Activated CD4-positive, alpha-beta T cell treated with anti-CD3 and anti-CD28 coated beads, Interleukin-2, amount 10 ng/mL, durations not matched to agents 24 days and 14 days (primary cell): Measurements from ENCODE around the gene HADHA. TPM values are rescaled to one million over a fixed set of nuclear protein-coding genes. Genes with fewer than 3 reads are reported as not detected.

Experiments
- DNase-seq: peaks from one replicate; pipeline ENCODE4 v3.0.0; 2022
- H3K27ac Mint-ChIP-seq: one replicate; pipeline ENCODE4 v1.8.0; 2022; ENCODE audit warnings: mild to moderate bottlenecking, mixed read lengths
- H3K27me3 Mint-ChIP-seq: one replicate; pipeline ENCODE4 v1.8.0; 2022; ENCODE audit warnings: mixed read lengths
- H3K36me3 Mint-ChIP-seq: one replicate; pipeline ENCODE4 v1.8.0; 2022; ENCODE audit warnings: low read depth, mild to moderate bottlenecking, mixed read lengths
- H3K4me1 Mint-ChIP-seq: one replicate; pipeline ENCODE4 v1.8.0; 2021; ENCODE audit warnings: mixed read lengths
- H3K4me3 Mint-ChIP-seq: one replicate; pipeline ENCODE4 v1.8.0; 2022; ENCODE audit warnings: mild to moderate bottlenecking, moderate library complexity, mixed read lengths
- H3K9me3 Mint-ChIP-seq: one replicate; pipeline ENCODE4 v1.8.0; 2021; ENCODE audit warnings: mixed read lengths
- intact Hi-C: fragments of 100-400 bp; cut with micrococcal nuclease; formaldehyde crosslinking; loops from one replicate; pipeline ENCODE4 v1.15.1; 2023
- total RNA-seq: library from RNA; stranded (reverse); gene quantifications from 2 replicates; pipeline ENCODE4 v1.2.3, GENCODE V29; 2022

Gene HADHA
- total RNA-seq, 1 donor from 2014 or later = 110 TPM

DNA sequence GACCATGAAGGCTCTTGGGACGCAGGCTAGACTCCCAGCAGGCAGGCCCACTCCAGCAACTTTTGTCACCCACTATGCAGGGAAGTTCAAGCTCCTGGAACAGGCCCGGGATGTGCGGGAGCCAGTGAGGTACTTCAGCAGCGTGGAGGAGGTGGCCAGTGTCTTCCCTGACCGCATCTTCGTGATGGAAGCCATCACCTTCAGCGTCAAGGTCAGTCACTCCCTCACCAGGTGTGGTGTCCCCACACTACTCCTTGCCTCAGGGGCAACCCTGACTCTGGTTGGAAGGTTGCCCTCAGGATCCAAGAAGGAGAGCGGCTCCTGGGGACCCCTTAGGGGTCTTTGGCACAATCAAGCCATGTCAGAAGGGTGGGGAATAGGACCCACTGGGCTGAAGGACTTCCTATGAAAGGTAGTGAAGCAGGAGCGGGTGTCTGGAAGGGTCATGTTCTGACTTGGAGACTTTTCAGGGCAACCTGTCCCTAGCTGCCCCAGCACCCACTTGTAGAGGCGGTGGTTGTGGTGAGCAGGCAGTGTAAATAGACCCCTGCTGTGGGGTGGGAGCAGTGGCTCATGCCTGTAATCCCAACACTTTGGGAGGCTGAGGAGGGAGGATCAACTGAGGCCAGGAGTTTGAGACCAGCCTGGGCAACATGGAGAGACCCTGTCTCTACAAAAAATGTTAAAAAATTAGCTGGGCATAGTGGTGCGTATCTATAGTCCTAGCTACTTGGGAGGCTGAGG is 61.4 kb downstream of the HADHA start:
- no peak for DNase-seq
- H3K4me3 Mint-ChIP-seq = peak overlapping the region; percentile 65
- intact Hi-C loops = loop anchor here (5.0 kb wide), 1 partner anchor 64 kb away; no protein-coding TSS in a partner anchor
- H3K36me3 Mint-ChIP-seq = no peaks in the 10 kb centered on the region
- peak overlapping the region; percentile 40 for H3K27ac Mint-ChIP-seq
- H3K27me3 Mint-ChIP-seq = peaks cover 17% of the 10 kb centered on the region
- H3K4me1 Mint-ChIP-seq = peaks cover 18% of the 10 kb centered on the region
- H3K9me3 Mint-ChIP-seq = no peaks in the 10 kb centered on the region

DNA sequence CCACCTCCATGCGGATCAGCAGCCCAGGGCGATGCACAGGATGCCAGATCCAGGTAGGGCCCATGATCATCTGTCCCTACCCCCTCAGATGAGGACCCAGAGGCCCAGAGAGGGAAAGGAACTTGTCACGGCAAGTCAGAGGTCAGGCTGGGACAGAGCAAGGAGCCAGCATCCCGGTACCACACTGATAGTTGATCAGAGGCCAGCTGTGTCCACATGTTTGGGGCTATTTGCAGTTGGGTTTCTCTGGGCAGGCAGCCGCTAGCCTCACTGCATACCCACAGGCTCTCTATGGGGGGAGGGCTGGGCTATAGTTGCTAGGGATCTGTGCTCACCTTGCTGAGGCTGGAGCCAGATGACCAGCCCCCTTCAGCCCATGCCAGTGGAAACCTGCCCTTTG is 62.0 kb downstream of the HADHA start:
- H3K9me3 Mint-ChIP-seq = no peaks in the 10 kb centered on the region

DNA sequence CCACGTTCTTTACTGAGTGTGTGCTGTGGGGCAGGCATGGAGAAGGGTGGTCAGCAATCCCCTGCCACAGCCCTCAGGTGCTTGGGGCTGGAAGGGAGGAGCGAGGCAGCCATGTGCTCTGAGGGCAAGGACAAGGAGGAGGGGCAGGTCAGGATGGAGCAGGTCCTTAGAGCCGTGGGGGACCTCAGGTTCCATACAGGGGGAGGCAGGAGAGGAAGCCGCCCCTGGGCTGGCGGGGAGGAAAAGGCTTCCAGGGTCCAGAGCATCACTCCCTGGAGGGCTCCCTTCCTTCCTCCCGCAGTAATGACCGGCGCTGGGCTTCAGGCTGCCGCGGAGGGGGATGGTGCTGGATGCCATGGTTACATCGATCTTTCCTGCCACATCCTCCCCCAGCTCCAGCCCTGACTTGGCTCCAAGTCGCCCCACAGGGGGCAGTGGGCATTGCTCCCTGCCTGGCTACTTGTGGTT is 65.0 kb downstream of the HADHA start:
- no peaks in the 10 kb centered on the region for H3K36me3 Mint-ChIP-seq
- H3K27ac Mint-ChIP-seq = peak overlapping the region; percentile 35
- peak overlapping the region; percentile 64 for H3K4me3 Mint-ChIP-seq
- H3K9me3 Mint-ChIP-seq = no peaks in the 10 kb centered on the region
- peaks cover 10% of the 10 kb centered on the region for H3K4me1 Mint-ChIP-seq
- DNase-seq = no peak
- peaks cover 35% of the 10 kb centered on the region for H3K27me3 Mint-ChIP-seq
- intact Hi-C loops = no loop called here

More for the DNA sequence above, 62.0 kb downstream of the HADHA start:
- peaks cover 18% of the 10 kb centered on the region for H3K27me3 Mint-ChIP-seq
- no peaks in the 10 kb centered on the region for H3K36me3 Mint-ChIP-seq
- H3K4me3 Mint-ChIP-seq = no peak overlapping the region
- no peak for DNase-seq
- H3K4me1 Mint-ChIP-seq = peaks cover 18% of the 10 kb centered on the region
- intact Hi-C loops = loop anchor here (5.0 kb wide), 1 partner anchor 65 kb away; no protein-coding TSS in a partner anchor
- no peak overlapping the region for H3K27ac Mint-ChIP-seq

DNA sequence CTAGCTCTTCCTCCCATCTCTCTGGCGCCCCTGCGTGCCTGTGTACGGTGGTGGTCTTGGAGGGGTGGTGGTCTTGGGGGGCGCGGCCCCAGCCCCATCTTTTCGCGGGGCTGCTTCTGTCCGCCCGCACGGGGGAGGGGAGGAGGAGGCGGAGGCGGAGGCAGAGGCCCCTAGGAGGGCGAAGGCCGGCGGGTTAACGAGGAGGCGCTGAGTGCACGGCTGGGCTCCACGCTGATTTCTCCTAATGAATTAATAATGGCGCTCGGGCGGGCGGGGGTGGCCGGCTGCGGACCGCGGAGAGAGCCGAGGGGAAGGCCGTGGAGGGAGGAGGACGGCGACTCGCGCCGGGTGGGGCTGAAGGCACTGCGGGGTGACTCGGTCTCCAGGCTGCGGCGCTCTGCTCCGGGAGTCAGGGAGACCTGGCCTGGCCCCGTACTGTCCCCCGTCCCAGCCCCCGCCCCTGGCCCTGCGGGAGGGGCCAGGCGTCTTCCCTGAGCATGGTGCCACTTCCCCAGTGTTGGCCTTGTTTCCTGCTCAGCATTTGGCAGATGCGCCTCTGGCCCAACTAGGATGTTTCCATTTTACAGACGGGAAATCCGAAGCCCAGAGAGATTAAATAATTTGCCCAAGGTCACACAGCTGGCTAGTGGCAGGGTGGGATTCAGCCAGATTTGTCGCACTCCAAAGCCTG is 65.5 kb downstream of the HADHA start:
- no peaks in the 10 kb centered on the region for H3K9me3 Mint-ChIP-seq
- intact Hi-C loops = no loop called here
- H3K27ac Mint-ChIP-seq = peak overlapping the region; percentile 48
- peak overlapping the region; percentile 64 for H3K4me3 Mint-ChIP-seq
- DNase-seq = no peak
- peaks cover 38% of the 10 kb centered on the region for H3K27me3 Mint-ChIP-seq
- peaks cover 12% of the 10 kb centered on the region for H3K4me1 Mint-ChIP-seq
- H3K36me3 Mint-ChIP-seq = peaks cover 1% of the 10 kb centered on the region

DNA sequence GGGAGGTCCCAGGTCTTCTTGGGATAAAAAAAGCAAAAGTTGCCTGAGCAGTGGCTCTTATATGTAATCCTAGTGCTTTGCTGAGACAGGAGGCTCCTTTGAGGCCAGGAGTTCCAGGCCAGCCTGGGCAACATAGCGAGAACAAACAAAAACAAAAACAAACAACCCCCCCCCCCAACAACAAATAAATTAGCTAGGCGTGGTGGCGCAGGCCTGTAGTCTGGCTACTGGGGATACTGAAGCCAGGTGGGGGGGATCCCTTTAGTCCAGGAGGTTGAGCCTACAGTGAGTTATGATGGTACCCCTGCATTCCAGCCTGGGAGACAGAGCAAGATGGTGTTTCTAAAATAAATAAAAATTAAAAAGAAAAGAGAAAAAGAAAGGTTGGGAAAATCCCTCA is 66.2 kb downstream of the HADHA start:
- Mint-ChIP-seq H3K36me3 (peaks cover 1% of the 10 kb centered on the region), H3K9me3 (no peaks in the 10 kb centered on the region), H3K27ac (no peak overlapping the region), H3K27me3 (peaks cover 40% of the 10 kb centered on the region), H3K4me1 (peaks cover 9% of the 10 kb centered on the region), H3K4me3 (no peak overlapping the region)
- DNase-seq = no peak
- intact Hi-C loops = no loop called here

DNA sequence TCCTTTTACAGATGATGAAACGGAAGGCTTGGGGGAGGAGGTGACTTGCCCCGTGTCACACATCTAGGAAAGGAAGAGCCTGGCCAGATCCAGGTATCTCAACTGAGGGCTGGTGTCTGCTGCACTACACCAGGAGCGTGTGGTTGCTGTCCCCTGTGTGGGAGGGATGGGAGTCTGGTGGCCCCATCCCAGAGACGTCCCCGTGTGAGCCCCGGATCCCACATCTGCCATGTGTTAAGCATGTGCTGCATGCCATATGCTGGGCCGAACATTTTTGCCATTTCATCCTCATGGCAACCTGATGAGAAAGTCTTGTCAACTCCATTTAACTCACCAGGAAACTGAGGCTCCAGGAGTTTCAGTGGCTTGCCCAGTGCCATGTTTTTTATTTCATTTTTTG is 67.3 kb downstream of the HADHA start:
- peaks cover 12% of the 10 kb centered on the region for H3K4me1 Mint-ChIP-seq
- intact Hi-C loops = no loop called here
- no peak for DNase-seq
- no peaks in the 10 kb centered on the region for H3K9me3 Mint-ChIP-seq
- H3K36me3 Mint-ChIP-seq = peaks cover 1% of the 10 kb centered on the region
- H3K27me3 Mint-ChIP-seq = peaks cover 43% of the 10 kb centered on the region
- H3K4me3 Mint-ChIP-seq = no peak overlapping the region
- H3K27ac Mint-ChIP-seq = no peak overlapping the region

DNA sequence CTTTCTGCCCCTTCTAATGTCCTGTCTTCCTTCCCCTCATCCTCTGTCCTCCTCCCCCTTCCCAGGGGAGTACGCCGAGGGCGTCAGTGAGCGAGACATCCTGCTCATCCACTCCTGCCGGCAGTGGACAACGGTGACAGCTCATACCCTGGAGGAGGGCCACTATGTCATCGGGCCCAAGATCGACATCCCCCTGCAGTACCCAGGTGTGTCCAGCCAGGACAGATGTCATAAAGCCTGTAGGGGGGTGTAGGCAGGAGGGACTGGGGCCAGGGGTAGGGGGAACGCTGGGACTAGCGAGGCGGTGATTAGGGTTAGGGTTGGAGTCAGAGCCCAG is 68.2 kb downstream of the HADHA start:
- no peak overlapping the region for H3K27ac Mint-ChIP-seq
- no peak overlapping the region for H3K4me3 Mint-ChIP-seq
- peaks cover 50% of the 10 kb centered on the region for H3K27me3 Mint-ChIP-seq
- H3K4me1 Mint-ChIP-seq = peaks cover 15% of the 10 kb centered on the region
- H3K36me3 Mint-ChIP-seq = peaks cover 3% of the 10 kb centered on the region
- no peak for DNase-seq
- intact Hi-C loops = no loop called here
- H3K9me3 Mint-ChIP-seq = no peaks in the 10 kb centered on the region

DNA sequence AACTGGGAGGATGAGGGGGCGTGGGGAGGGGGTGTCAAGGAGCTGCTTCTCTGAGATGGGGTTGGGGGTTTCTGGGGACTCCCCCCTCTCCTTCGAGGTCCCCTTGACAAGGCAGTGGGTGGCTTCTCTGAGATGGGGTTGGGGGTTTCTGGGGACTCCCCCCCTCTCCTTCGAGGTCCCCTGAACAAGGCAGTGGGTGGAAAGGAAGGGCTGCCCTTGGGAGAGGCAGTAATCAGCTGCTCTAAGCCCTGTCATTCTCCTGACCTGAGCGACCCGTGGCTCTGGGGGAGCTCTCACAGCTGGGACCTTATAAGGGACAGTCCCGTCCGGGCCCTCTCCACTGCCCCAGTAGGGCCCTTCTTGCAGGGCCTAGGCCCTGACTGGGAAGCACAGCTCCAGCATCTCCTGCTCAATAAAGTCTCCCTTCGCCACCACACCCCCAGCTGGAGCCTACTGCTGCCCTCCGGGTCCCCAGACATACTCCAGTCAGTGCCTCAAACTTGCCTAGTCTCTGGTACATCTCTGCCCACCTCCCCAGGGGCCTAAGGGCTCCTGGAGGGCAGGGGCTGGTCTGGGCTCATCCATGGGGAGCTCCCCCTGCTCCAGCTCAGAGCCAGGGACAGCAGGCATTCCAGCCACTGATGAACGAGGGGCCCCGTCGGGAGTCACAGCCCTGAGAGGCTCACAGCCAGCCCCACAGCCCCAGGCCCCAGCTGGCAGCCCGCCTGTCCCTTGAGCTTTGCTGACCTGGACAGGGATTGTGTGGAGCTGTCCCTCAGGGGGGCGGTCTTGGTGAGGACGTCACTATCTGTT is 68.8 kb downstream of the HADHA start:
- no peak overlapping the region for H3K27ac Mint-ChIP-seq
- intact Hi-C loops = no loop called here
- H3K36me3 Mint-ChIP-seq = peaks cover 3% of the 10 kb centered on the region
- peaks cover 15% of the 10 kb centered on the region for H3K4me1 Mint-ChIP-seq
- H3K27me3 Mint-ChIP-seq = peaks cover 52% of the 10 kb centered on the region
- no peak overlapping the region for H3K4me3 Mint-ChIP-seq
- no peaks in the 10 kb centered on the region for H3K9me3 Mint-ChIP-seq
- no peak for DNase-seq

DNA sequence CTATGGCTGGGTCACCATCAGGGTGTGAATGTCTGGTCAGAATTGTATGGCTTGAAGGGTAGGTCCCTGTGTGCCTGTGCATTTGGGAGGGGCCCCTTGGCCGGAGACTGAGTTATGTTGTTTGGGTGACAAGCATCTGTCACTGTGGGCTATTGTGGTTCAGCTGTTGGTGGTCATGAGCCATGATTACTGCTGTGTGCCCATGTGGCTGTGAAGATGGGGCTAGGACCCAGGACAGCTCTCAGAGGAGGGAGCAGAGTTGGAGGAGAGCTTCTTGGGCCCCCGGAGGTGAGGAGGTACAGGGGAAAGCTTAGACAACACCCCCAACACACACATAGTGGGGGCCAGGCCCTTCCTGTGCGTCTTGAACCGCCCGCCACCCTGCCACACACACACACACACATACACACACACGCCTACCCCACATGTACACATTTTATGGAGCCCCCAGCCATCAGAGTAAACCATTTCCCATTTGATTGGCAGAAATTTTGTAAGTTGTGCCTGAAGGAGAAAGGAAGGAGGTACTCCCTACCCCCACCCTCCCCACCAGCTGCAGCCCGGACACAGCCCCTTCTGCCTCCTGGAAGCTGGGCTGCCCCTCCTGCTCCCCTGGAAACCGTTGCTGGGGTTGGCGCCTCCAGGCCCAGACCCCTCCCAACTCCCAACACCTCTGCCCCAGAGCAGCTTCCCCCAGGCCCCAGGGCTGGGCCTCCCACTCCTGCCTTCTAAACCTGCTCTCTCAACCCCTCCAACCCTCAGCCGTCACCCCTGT is 69.6 kb downstream of the HADHA start:
- peak overlapping the region; percentile 68 for H3K4me3 Mint-ChIP-seq
- no peak for DNase-seq
- H3K27ac Mint-ChIP-seq = no peak overlapping the region
- H3K27me3 Mint-ChIP-seq = peaks cover 47% of the 10 kb centered on the region
- H3K36me3 Mint-ChIP-seq = peaks cover 3% of the 10 kb centered on the region
- H3K9me3 Mint-ChIP-seq = no peaks in the 10 kb centered on the region
- intact Hi-C loops = loop anchor here (5.0 kb wide), 1 partner anchor 157 kb away; no protein-coding TSS in a partner anchor
- H3K4me1 Mint-ChIP-seq = peaks cover 15% of the 10 kb centered on the region

DNA sequence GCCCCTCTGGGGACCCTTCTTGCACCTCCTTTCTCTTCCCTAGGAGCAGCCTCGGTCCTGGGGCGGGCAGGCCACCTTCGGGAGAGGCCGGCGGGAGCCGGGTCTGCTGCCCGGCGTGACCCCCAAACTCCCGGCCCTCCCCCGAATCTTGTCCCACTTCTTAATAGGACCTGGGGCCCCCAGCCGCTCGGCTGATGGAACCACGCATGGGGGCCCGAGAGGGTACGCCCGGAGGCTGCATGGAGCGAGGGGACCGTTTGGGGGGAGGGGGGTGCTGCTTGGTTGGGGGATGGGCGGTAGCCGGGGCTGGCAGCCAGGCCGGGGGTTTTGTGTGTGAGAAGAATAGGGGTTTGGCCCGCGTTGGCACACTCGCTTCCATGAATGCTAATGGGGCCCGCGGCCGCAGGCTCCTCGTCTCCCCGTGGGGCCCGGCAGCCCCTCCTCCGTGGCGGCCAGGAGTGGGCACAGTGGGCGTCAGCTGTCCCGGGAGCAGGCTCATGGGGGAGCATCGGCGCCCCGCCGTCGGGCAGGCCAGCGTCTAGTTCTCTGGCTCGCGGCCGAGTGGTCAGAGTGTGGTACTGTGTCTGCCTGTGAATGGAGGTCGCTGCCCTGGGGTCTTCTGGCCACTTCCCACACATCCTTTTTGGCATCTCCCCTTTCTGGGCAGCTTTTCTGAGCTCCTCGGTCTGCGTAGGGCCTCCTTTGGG is 70.5 kb downstream of the HADHA start:
- intact Hi-C loops = loop anchor here (5.0 kb wide), 1 partner anchor 158 kb away; no protein-coding TSS in a partner anchor
- no peak for DNase-seq
- no peak overlapping the region for H3K27ac Mint-ChIP-seq
- no peaks in the 10 kb centered on the region for H3K9me3 Mint-ChIP-seq
- peaks cover 11% of the 10 kb centered on the region for H3K4me1 Mint-ChIP-seq
- peaks cover 46% of the 10 kb centered on the region for H3K27me3 Mint-ChIP-seq
- peaks cover 3% of the 10 kb centered on the region for H3K36me3 Mint-ChIP-seq
- peak overlapping the region; percentile 68 for H3K4me3 Mint-ChIP-seq

DNA sequence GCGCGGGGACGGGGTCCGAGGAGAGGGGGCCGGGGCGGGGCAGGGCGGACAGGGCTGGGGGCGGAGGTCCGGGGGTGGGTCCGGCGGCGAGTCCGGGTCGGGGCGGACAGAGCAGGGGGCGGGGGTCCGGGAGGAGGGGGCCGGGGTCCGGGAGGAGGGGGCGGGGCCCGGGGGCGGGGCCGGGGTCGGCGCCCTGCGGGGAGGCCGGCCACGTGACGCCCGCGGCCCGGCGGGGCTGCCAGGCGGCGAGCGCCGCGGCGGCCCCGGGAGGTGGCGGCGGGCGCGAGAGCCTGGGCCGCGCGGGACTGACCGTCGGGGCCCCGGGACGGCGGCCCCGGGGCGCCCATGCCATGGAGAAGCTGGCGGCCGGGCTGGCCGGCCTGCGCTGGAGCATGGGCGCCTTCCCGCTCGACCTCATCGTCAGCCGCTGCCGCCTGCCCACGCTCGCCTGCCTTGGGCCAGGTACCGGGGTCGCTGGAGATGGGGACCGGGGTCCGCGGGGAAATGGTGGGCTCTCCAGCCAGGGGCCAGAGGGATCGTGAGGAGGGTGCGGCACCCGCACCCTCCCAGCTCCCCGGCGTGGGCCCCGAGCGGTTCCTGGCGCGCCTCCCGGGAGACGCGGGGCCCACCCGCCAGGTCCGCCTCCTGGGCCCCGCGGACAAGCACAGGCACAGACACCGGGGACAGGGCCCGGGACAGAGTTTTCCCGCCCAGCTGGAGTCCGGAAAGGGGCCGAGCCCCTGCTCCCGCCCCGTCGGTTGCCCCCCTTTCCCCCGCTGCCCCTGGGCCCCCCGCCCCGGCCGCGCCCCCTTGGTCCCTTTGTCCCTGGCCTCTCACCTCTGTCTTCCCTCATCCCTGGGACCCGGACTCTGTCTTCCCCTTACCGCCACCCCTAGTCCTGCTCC is 71.3 kb downstream of the HADHA start, which contains the start of gene GAREM2:
GAREM2 (plus strand) TSS at position 218 of the 905 bp plus-strand sequence; CDS start at position 351, 133 bp downstream.
- Mint-ChIP-seq H3K9me3 (no peaks in the 10 kb centered on the region), H3K4me3 (peak within 1 kb of the TSS; percentile 84), H3K4me1 (peaks cover 11% of the 10 kb centered on the region), H3K27ac (peak within 1 kb of the TSS; percentile 22), H3K27me3 (peaks cover 44% of the 10 kb centered on the region), H3K36me3 (peaks cover 3% of the 10 kb centered on the region)
- no peak for DNase-seq
- intact Hi-C loops = loop anchor here (5.0 kb wide), 1 partner anchor 159 kb away; no protein-coding TSS in a partner anchor
